T follicular helper cell (primary cell): Measurements from ENCODE around the gene SH3PXD2B.

Source experiments
- DNase-seq: peaks from one replicate; pipeline ENCODE4 v3.0.0-alpha.2; 2020; ENCODE audit warnings: low read depth

The SH3PXD2B gene

GRCh38 chr5:172436879-172437369 is 17.4 kb downstream of the SH3PXD2B start:
- no peak for DNase-seq

DNA sequence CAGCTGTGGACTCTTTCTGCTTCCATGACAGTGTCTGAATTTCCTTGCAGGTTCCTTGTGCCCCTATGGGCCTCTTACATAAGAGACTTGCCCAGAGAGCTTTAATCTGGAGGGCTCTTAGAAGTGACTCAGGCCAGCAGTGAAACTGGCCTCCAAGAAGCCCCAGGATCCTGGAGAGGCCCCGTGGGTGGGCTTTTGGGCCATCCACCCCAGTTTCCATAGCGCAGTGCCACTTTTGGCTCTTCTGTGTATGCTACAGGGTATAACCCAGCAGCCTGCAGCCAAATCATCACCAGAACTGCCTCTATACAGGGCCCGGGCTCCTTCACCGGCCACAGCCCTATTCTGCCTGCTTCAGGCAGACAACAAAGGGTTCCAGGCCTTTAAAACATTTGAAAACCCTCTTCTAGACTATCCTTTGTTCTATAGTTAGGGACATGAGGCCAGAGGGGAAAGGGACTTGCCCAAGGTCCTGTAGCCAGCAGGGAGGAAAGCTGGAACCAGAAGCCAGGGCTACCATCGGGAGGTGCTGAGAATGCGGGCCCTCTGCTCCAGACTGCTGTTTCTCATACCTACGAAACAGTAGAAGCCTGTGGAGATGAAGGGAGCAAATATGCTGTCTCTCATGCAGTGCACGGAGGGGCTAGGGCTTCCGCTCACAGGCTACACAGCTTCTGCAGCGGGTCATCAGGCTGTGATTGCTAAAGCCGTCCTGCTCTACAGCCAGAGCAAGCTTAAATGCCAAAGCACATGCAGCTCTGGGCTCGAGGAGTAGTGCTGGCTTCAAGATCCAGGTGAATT is 18.0 kb downstream of the SH3PXD2B start:
- DNase-seq: no peak

- no peak for DNase-seq
Measured at GRCh38 chr5:172435362-172436077, 18.8 kb downstream of the SH3PXD2B start.

- DNase-seq: no peak
Measured at GRCh38 chr5:172434251-172434650, 20.1 kb downstream of the SH3PXD2B start.

GRCh38 chr5:172433513-172433912 is 20.8 kb downstream of the SH3PXD2B start:
- DNase-seq: no peak

GRCh38 chr5:172433071-172433470 is 21.3 kb downstream of the SH3PXD2B start:
- DNase-seq: no peak

DNA sequence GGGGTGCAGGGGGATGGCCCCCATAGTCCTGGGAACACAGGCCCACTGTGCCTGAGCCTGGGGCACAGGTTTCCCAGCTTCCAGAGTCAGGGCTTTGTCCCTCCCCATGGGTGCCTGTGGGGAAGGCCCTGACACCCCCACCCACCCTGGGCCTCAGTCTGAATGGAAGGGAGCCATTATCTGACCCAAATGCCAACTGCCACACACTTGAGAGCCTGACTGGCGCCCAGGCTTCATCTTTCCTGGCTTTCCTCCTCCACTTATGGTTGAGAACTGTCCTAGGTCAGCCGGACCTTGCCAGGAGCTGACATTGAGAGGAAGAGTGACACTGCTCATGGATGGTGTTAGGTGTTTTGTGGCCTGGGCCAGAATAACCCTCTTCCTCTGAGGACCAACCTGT is 24.0 kb downstream of the SH3PXD2B start:
- DNase-seq: no peak

DNA sequence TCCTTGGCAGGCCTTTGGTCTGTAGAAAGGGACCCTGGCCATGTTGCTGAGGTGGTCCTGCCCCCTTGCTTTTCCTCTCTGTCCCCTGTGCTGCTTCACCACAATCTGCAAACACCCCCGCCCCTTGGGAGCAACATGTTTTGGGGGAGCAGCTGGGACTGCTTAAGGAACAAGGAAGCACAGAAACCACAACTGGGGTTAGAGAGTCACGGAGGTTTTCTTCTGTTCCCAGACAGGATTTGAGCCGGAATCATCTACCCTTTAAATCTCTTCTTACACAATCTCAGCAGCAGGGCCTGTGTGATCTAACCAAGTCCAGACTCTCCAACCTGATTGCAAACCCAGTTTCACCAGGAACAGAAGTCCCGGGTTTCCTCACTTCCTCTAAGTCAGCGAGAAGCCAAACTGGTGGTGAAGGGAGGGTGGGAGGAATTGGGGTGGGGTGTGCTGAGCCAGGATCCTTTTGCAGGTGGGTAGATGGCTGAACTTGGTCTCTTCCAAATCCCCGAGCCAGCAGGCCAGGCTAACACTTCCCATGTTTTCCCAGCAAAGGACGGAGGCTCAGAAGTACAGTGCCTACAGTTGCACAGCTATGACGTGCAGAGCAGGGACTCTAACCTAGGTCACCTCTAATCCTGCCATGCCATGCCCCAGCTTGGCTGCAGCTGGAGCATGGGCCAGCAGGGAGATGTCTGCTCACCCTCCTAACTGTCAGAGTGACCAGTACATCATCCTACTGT is 25.0 kb downstream of the SH3PXD2B start:
- no peak for DNase-seq

DNA sequence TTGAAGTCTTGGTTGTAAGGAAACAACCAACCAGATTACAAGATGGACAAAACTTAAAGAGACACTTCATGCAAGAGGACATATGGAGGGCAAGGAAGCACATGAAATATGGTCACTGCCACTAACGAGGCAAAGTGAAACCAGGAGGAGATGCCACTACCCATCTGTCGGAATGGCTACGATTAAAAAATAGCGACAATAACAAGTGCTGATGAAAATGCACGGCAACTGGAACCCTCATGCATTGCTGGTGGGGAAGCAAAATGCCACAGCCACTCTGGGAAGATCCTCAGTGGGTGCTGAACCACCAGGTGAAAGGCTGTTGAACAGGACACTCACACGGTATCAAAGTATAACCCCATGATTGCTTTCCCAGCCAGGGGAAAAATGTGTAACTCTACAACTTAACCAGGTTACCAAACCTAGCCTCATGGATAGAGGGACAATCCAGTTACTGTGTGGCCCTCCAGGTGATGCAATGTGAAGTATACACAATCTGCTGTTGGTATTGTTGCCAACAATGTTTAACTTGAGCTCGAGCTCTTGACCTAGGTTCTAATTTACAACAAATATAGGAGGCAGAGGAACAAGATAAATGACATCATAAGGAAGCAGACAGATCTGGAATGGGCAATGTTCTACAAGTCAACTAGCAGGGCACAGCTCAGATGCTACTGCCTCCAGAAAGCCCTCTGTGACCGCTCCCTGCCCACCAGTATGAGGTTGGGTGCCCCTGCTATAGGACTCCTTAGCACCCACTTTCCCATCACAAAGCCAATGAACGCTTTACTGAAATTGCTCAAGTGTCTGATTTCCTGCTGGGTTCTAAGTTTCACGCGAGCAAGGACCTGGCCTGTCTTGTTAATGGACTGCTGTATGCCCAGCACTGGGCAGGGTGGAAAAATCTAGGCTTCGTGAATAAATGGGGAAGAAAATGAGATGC is 25.8 kb downstream of the SH3PXD2B start:
- no peak for DNase-seq

DNA sequence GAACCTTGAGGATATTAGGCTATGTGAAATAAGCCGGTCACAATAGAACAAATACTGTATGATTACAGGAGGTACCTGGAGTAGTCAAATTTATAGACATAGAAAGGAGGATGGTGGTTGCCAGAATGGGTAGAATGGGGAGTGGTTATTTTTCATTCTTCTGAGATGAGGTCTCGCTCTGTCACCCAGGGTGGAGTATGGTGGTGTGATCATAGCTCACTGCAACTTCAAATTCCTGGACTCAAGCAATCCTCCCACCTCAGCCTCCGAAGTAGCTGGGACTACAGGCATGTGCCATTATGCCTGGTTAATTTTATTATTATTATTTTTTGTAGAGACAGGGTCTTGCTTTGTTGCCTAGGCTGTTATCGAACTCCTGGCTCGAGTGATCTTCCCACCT is 27.1 kb downstream of the SH3PXD2B start:
- no peak for DNase-seq

DNA sequence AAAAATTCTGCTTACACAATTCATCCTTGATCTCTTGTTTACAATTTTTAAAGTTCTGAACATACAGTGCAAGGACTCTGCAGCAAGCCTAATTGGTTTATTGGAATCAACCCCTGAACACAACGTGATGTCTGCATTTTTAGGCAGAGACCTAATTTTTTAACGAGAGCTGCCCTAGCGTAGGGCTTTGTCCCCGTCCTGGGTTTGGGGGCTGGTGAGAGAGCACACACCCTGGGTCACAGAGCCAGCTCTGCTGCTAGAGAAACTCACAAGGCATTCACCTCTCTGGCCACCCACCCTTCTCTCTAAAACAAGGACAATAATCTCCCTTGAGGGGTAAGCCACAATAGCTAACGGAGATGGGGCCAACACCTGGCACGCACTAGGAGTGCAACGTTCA is 28.2 kb downstream of the SH3PXD2B start:
- DNase-seq: no peak

GRCh38 chr5:172425402-172425801 is 28.9 kb downstream of the SH3PXD2B start:
- DNase-seq: no peak

DNA sequence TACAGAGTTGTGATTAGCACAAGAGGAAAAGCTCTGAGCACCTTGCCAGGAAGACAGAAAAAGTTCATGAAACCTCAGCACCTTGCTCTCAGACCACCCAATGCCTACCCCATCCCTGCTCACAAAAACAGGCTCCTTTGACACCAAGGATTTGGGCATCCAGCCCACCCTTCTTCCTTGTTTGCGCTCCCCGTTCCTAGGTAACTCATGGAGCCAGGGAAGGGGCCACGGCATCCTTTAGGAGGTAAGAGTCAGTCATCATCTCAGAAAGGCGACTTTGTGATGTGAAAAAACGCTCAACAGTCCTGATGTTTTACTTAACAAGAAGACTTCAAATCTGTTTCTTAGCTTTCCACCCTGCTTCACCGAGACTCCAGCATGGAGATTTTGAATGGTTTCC is 29.5 kb downstream of the SH3PXD2B start:
- no peak for DNase-seq

DNA sequence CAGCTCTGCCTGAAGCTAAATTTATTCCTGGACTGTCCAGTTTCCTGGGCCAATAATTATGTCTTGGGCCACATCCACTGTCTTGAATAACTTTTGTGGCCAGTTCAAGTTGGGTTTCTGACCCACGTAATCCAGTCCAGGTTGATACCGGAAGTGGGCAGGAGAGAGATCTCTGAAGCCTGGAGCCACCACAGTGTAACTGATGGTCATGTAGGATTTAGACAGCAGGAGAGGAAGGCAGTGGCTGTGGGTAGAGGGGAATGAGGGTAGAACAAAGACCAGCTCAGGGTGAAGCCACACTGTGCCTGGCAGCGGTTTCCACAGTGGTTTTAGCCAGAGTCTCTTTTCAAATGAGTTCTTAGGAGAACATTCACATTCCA is 30.2 kb downstream of the SH3PXD2B start:
- DNase-seq: no peak

GRCh38 chr5:172423379-172424110 is 30.8 kb downstream of the SH3PXD2B start:
- no peak for DNase-seq

DNA sequence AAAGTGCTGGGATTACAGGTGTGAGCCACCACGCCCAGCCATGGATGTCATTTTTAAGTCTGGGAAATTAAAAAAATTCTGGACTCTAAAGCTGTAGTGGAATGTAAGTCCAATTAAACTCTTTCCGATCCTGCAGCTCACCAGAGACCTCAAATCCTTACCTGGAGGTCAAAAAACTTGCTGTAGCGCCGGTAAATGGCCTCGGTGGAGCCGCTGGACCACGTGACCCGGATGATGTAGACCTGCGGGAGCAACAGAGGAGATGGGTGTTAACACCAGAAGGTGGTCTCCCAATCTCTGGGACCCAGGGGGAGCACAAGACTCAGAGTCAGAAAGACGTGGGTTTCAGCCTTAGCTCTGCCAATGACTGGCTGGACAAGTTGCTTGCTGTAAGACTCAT is 32.1 kb downstream of the SH3PXD2B start:
- no peak for DNase-seq

GRCh38 chr5:172421020-172421419 is 33.3 kb downstream of the SH3PXD2B start:
- DNase-seq: no peak

GRCh38 chr5:172420235-172420939 is 33.9 kb downstream of the SH3PXD2B start:
- no peak for DNase-seq

- no peak for DNase-seq
Measured at GRCh38 chr5:172418862-172419814, 35.2 kb downstream of the SH3PXD2B start.
